Measurements from ENCODE around the gene VRK2.
"Not testable (repeated sequence)": the region's sequence is repeated elsewhere in the genome, so short reads cannot be mapped to it uniquely, and the experiment has no call there.

VRK2 gene

DNA sequence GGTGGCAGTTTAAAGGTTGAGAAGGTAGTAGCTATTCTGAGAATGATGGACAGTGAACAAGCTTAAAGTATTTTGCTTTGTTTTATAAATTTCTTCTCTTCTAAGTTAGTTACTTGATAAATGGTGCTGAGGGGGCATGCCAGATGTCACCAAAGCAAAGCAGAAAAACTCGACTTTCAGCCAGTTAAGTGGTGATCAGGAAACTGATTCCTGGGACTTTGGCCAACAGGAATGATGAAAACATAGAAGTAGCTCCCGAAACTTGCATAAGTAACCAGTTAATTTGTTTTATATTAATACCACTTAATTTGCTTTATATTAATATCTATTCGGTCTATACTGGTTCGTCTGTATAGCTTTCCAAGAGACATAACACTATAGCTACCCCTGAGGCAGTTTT is 111.9 kb downstream of the VRK2 start:
- DNase-seq (ENCODE audit: low read depth in 2 of 2), result no peak

DNA sequence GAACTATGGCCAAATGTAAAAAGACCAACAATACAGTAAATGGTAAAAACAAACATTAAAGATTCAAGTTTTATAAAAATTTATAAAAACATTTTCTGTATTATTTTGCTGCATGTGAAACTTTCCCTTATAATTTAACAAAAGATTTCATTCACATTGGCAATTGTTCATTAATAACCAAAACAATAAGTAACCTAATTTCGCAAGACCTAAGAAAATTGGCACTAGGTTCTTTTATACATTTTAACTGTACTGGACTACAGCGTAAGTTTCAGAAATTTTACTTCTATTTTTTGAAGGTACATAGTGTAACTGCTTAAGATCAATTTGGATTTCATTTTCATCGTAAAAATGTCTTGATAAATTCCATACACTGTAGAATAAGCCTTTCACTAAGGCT is 117.3 kb downstream of the VRK2 start:
- DNase-seq (ENCODE audit: low read depth in 2 of 2), result no peak

DNA sequence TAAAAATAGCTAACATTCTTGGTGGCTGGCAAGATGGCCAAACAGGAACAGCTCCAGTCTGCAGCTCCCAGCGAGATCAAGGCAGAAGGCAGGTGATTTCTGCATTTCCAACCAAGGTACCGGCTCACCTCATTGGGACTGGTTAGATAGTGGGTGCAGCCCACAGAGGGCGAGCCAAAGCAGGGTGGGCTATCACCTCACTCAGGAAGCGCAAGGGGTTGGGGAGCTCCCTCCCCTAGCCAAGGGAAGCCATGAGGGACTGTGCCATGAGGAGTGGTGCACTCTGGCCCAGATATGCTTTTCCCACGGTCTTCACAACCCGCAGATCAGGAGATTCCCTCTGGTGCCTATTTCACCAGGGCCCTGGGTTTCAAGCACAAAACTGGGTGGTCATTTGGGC is 121.5 kb downstream of the VRK2 start:
- DNase-seq (ENCODE audit: low read depth in 2 of 2), result not testable (repeated sequence)

DNA sequence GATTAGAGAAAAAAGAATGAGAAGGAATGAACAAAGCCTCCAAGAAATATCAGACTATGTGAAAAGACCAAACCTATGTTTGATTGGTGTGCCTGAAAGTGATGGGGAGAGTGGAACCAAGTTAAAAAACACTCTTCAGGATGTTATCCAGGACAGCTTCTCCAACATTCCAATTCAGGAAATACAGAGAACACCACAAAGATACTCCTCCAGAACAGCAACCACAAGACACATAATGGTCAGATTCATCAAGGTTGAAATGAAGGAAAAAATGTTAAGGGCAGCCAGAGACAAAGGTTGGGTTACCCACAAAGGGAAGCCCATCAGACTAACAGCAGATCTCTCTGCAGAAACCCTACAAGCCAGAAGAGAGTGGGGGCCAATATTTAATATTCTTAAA is 123.2 kb downstream of the VRK2 start:
- DNase-seq (ENCODE audit: low read depth in 2 of 2), result not testable (repeated sequence)

DNA sequence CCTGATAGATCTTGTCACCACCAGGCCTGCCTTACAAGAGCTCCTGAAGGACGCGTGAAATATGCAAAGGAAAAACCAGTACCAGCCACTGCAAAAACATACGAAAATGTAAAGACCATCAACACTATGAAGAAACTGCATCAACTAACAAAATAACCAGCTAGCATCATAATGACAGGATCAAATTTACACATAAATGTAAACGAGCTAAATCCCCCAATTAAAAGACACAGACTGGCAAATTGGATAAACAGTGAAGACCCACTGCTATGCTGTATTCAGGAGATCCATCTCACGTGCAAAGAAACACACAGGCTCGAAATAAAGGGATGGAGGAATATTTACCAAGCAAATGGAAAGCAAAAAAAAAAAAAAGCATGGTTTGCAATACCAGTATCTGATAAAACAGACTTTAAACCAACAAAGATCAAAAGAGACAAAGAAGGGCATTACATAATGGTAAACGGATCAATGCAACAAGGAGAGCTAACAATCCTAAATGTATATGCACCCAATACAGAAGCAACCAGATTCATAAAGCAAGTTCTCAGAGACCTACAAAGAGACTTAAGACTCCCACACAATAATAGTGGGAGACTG is 123.8 kb downstream of the VRK2 start:
- not testable (repeated sequence) for DNase-seq (ENCODE audit: low read depth in 2 of 2)

DNA sequence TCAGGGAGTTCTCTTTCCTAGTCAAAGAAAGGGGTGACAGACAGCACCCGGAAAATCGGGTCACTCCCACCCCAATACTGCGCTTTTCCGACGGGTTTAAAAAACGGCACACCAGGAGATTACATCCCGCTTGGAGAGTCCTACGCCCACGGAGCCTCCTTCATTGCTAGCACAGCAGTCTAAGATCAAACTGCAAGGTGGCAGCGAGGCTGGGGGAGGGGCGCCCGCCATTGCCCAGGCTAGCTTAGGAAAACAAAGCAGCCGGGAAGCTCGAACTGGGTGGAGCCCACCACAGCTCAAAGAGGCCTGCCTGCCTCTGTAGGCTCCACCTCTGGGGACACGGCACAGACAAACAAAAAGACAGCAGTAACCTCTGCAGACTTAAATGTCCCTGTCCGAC is 125.2 kb downstream of the VRK2 start:
- DNase-seq (ENCODE audit: low read depth in 2 of 2), result not testable (repeated sequence)

DNA sequence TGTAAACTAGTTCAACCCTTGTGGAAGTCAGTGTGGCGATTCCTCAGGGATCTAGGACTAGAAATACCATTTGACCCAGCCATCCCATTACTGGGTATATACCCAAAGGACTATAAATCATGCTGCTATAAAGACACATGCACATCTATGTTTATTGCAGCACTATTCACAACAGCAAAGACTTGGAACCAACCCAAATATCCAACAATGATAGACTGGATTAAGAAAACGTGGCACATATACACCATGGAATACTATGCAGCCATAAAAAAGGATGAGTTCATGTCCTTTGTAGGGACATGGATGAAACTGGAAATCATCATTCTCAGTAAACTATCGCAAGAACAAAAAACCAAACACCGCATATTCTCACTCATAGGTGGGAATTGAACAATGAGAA is 130.6 kb downstream of the VRK2 start:
- not testable (repeated sequence) for DNase-seq (ENCODE audit: low read depth in 2 of 2)

DNA sequence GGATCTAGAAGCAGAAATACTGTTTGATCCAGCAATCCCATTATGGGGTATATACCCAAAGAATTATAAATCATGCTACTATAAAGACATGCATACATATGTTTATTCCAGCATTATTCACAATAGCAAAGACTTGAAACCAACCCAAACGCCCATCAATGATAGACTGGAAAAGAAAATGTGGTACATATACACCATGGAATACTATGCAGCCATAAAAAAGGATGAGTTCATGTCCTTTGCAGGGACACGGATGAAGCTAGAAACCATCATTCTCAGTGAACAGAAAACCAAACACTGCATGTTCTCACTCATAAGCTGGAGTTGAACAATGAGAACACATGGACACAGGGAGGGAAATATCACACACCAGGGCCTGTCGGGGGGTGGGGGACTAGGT is 133.6 kb downstream of the VRK2 start:
- DNase-seq (ENCODE audit: low read depth in 2 of 2), result not testable (repeated sequence)

DNA sequence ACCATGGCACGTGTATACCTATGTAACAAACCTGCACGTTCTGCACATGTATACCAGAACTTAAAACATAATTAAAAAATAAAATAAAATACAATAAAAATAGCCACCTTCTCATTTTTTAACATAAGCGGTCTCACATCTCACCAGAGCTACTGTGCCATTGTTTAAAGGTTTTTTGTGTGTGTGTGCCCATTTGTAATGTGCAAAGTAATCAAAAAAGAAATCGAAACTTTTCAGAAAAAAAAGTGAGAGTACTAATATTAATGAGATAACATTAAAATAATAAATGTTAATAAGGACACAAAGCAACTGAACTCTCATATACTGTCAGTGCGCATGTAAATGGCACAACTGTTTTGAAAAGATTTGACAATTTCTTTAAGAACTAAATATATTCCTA is 134.0 kb downstream of the VRK2 start:
- DNase-seq (ENCODE audit: low read depth in 2 of 2), result no peak

DNA sequence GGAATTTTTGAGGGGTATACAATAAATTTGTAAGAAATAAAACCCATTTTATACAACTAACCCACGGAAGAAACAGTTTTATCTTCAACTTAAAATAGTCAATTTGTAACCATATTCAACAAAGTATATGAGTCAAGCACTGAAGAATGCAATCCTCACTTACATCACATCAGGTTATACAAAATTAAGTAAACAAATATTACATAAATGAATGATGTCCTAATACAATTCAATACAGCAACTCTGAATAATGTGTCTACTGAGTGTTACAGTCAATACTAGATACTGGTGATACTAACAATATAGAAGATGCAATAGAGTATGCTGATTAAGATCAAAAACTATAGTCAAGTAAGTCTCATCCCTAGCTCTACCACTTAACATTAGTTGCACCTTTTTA is 135.9 kb downstream of the VRK2 start:
- no peak for DNase-seq (ENCODE audit: low read depth in 2 of 2)

DNA sequence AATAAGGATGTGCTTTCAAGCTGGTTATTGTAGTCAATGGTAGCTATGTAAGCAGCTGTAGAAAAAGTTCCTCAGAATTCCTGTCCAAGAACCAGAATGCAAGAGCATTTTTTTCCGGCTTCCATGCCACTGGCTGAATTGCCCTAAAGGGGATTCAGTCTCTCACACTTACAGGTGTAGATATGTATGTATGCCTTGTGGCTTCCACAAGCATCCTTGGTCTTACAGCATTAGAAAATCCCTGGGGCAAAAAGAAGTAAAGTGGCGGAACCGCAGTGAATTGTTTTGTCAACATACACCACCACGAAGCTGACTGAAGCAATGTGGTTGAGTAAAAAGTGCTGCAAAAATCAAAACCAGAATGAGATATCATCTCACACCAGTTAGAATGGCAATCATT is 139.9 kb downstream of the VRK2 start:
- DNase-seq (ENCODE audit: low read depth in 2 of 2), result no peak

DNA sequence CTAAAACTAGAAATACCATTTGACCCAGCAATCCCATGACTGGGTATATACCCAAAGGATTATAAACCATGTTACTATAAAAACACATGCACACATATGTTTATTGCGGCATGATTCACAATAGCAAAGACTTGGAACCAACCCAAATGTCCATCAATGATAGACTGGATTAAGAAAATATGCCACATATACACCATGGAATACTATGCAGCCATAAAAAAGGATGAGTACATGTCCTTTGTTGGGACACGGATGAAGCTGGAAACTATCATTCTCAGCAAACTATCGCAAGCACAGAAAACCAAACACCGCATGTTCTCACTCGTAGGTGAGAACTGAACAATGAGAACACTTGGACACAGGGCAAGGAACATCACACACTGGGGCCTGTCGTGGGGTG is 140.4 kb downstream of the VRK2 start:
- not testable (repeated sequence) for DNase-seq (ENCODE audit: low read depth in 2 of 2)

DNA sequence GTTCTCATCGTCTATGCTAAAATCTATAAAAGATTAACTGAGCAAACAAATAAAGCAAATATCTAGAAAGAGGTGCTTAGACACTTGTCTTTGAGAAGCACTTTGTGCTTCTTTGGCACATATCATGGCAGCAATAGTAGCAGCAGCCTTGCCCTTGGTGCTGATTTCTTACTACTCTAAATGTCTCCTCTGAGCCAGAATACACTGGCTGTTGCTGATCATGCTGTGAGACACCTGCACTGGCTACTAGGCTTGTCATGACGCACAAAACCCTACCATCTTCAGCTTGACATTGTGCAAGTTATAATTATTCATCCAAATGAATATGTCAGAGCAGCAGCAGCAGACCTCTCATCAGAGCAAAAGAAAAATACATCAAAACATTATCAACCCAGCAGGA is 147.9 kb downstream of the VRK2 start:
- no peak for DNase-seq (ENCODE audit: low read depth in 2 of 2)

DNA sequence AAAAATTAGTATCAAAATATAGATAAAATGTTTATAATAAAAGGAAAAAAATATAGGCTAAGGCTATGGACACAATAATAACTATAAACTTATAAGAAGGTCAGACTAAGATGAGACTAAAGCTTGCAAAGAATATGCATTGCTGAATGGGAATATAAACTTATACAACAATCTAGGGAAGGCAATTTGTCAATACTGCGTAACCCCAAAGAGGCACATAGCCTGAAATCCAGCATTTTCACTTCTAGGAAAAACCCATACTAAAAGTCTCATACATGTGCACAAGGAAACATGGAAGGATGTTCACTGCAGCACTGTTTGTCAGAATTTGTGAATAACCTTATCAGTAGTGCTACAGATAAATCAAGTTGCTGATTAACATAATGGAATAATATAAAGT is 149.1 kb downstream of the VRK2 start:
- no peak for DNase-seq (ENCODE audit: low read depth in 2 of 2)

DNA sequence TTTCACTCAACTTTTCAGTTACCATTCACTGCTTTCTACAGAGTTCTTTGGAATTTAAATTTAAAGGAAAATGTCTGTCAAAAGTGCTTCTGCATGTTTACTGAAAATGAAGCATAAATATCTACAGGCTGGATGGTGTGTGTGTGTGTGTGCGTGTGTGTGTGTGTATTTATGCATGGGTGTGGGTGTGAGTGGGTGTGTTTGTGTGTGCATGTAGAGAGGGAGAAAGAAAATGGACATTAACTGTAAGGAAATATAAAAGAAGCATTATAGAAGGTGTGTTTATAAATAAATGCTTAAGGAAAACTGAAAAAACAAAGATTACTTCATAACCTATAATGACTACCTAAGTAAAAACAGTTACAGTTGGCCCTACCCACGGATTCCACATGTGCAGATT is 151.3 kb downstream of the VRK2 start:
- DNase-seq (ENCODE audit: low read depth in 2 of 2), result no peak

DNA sequence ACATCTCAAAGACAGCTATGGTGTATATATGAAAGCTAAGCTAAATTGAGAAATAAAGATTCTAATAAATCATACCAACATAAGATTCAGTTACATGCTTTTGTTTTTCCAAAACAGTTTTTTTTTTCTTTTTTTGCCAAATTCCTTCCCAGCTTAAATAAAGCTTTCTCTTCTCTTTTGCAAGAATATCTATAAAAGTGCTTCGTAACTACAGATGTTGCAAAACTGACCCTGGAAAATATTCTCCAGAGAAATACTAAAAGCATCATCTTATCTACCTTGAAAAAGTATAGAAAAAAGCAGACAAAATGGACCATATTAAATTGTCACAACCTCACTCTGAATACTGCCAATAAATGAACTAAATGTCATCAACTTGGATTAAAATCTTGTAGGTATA is 155.8 kb downstream of the VRK2 start:
- no peak for DNase-seq (ENCODE audit: low read depth in 2 of 2)

DNA sequence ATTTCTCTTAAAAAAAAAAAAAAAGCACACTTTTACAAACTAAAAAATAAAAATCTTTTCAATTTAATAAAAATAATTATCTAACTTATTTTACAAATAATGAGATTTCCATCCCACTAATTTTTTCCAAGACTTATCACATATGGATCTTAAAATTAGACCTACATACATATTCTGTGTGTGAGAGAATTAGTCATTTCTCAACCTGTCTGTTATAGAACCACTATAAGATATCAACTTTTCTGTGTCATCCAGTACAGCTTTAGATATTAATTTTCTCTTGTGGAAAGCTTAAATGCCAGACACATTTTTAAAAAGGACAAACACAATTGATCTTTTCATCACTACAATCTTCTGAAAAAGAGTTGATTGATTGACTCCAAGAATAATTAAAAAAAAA is 156.4 kb downstream of the VRK2 start:
- DNase-seq (ENCODE audit: low read depth in 2 of 2), result no peak

DNA sequence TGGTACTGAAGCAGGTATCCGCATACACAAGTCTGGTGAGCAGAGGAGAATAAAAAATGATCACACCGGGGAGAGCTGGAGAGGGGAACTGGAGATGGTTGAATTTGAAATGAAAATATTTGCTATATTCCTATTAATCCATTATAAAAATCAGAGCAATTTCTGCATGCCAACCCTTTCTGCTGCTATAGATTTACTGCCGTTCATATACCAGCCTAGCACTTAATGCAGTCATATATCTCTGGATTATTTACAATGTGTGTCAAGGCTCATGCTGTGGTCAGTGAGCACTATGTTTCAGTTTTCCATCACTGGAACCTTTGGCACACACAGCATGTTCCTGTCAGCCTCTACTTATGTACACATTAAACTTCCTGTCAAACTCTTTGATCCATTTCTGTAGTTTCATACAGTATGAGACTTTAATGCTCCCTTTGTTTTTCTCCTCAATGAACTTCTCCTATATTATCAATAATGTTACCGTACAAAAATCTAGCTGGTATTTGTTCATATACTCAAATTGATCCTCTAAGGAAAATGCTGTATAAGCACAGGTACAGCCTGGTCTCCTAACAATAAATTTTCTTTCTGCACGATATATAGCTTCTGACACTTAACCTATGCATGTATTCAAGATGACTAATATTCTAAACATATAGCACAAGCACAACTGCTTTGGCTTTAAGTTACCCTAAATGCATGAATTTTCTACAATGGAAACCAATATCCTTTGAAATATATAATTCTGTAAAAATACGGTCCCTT is 157.8 kb downstream of the VRK2 start:
- no peak for DNase-seq (ENCODE audit: low read depth in 2 of 2)

DNA sequence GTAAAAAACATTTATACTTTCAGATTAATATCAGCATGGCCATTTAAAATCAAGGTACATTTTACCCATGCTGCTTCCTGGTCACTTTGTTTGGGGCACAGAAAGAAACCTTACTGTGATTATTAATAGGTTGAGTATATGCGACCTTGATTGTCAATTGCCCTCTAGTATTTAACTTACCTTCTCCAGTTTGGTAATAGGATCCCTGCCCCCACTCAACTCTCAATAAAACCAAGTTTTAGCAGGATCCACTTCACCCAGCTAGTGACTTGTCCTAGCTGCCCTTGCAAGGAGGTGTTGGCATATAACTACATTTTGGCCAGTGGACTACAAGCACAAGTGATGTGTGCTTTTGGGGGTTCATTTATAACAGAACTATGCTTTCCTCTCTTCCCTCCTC is 160.2 kb downstream of the VRK2 start:
- DNase-seq (ENCODE audit: low read depth in 2 of 2), result no peak

DNA sequence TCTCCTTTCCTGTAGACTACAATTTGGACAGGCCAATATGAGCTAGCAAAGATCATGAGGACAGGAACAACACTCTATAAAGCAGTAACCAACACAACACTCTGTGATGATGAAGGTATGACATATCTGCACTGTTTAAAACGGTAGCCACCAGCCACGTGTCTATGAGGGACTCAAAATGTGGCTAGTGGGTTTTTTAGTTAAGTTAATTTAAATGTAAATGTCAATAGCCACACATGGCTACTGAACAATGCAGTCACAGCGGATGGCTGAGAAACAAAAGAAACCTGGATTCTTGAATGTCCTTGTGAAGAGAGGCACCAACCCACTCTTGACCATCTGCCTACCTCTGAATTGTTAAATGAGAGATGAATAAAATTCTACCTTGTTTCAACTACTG is 160.6 kb downstream of the VRK2 start:
- DNase-seq (ENCODE audit: low read depth in 2 of 2), result no peak
